GM12878 (cell line): ENCODE results near the gene CHMP1B. TPM values are rescaled to one million over a fixed set of nuclear protein-coding genes. Genes with fewer than 3 reads are reported as not detected.

ENCODE experiments used
- ATAC-seq: fragments of 200-7000 bp; cut with Tn5 transposase; 3 replicates; pipeline ENCODE4 v1.9.1; 2020; ENCODE audit warnings: mild to moderate bottlenecking, moderate library complexity
- BruUV-seq: library from RNA; stranded (reverse); fragments of 400-500 nt; replicated peaks from 2 replicates; lab custom pipeline; 2021; lab: Mats Ljungman, UMichigan
- CTCF ChIA-PET: fragments of 300-600 bp; sonication (Branson Sonifier 250); formaldehyde crosslinking; extraction: SDS; loops from one replicate; lab custom pipeline; 2021; ENCODE audit warnings: inconsistent platforms; lab: Yijun Ruan, JAX
- POLR2A ChIA-PET: fragments of 350-600 bp; formaldehyde crosslinking; extraction: SDS; loops from one replicate; lab custom pipeline; 2021; ENCODE audit warnings: inconsistent platforms; lab: Charles Lee
- RAD21 ChIA-PET: fragments of 300-600 bp; sonication (Branson Sonifier 250); formaldehyde crosslinking; loops from one replicate; lab custom pipeline; 2023; ENCODE audit warnings: antibody characterized with exemption; ENCODE audit not compliant: unreplicated experiment; lab: Charles Lee
- SMC1A ChIA-PET: fragments of 300-600 bp; sonication (Branson Sonifier 250); formaldehyde crosslinking; loops from one replicate; lab custom pipeline; 2023; ENCODE audit not compliant: unreplicated experiment, uncharacterized antibody; lab: Charles Lee
- DNase-seq: peaks from one replicate; pipeline ENCODE4 v3.0.0-alpha.2; 2011; ENCODE audit warnings: low read depth, low spot score
- FAIRE-seq: peaks from 3 replicates; lab custom pipeline; 2011; peaks lifted over from hg19 to GRCh38; lab: Jason Lieb, UNC
- H2AFZ ChIP-seq: 2 replicates; pipeline ENCODE4 v1.6.0; 2011; ENCODE audit warnings: low read depth, low read length, control low read depth; ENCODE audit not compliant: control insufficient read depth
- H3K27ac ChIP-seq: 2 replicates; pipeline ENCODE4 v1.5.1; 2011; ENCODE audit warnings: control low read depth; ENCODE audit not compliant: control insufficient read depth, insufficient read depth
- H3K27me3 ChIP-seq, 2 experiments: replicated peaks in 1 of 2; 2 replicates each; pipeline versions ENCODE4 v1.6.0 to v1.6.1; 2011; ENCODE audit warnings: low read length in 1 of 2; ENCODE audit not compliant: control insufficient read depth in 2 of 2, insufficient read depth in 2 of 2
- H3K36me3 ChIP-seq, 2 experiments: 2 replicates each; pipeline ENCODE4 v1.5.1; 2011; ENCODE audit warnings: low read length in 1 of 2; ENCODE audit not compliant: control insufficient read depth in 2 of 2, insufficient read depth in 2 of 2
- H3K4me1 ChIP-seq: 2 replicates; pipeline ENCODE4 v1.6.1; 2011; ENCODE audit warnings: mild to moderate bottlenecking, low read length, moderate library complexity, mixed read lengths; ENCODE audit not compliant: control insufficient read depth, insufficient read depth
- H3K4me2 ChIP-seq: 2 replicates; pipeline ENCODE4 v1.6.0; 2011; ENCODE audit warnings: control low read depth; ENCODE audit not compliant: control insufficient read depth, insufficient read depth
- H3K4me3 ChIP-seq: fragments of 200-600 bp; sonication (generic); 2 replicates; pipeline ENCODE4 v1.5.1; 2016
- H3K79me2 ChIP-seq: 2 replicates; pipeline ENCODE4 v1.6.0; 2011; ENCODE audit warnings: low read length; ENCODE audit not compliant: control insufficient read depth, insufficient read depth
- H3K9ac ChIP-seq: 2 replicates; pipeline ENCODE4 v1.8.0; 2011; ENCODE audit warnings: low read length, control low read depth, mixed read lengths; ENCODE audit not compliant: control insufficient read depth, insufficient read depth
- H3K9me3 ChIP-seq: replicated peaks from 3 replicates; pipeline ENCODE4 v1.5.1; 2011; ENCODE audit warnings: mild to moderate bottlenecking, low read length; ENCODE audit not compliant: control insufficient read depth, insufficient read depth
- H4K20me1 ChIP-seq: 2 replicates; pipeline ENCODE4 v1.6.0; 2011; ENCODE audit not compliant: control insufficient read depth, insufficient read depth
- BMI1 ChIP-seq: fragments of 450-650 bp; IDR thresholded peaks from 2 replicates; pipeline ENCODE4 v1.6.1; 2016; ENCODE audit warnings: mild to moderate bottlenecking, moderate library complexity, borderline replicate concordance
- DPF2 ChIP-seq: fragments of 450-650 bp; IDR thresholded peaks from 2 replicates; pipeline ENCODE4 v1.6.1; 2017; ENCODE audit warnings: mild to moderate bottlenecking
- EP300 ChIP-seq, 2 experiments: fragments of 150-350 bp in 1 of 2; IDR thresholded peaks; 2 replicates each; pipeline ENCODE4 v1.6.1; 2011 to 2012; ENCODE audit warnings: low read depth in 2 of 2, low read length in 2 of 2, borderline replicate concordance in 1 of 2, improper control_type of control experiment in 1 of 2, inconsistent platforms in 1 of 2; ENCODE audit not compliant: control insufficient read depth in 1 of 2
- FOS ChIP-seq: IDR thresholded peaks from 3 replicates; pipeline ENCODE4 v1.6.1; 2011; ENCODE audit warnings: borderline replicate concordance; ENCODE audit not compliant: insufficient read length; ENCODE audit errors: extremely low read depth
- HCFC1 ChIP-seq: fragments of 150-350 bp; IDR thresholded peaks from 2 replicates; pipeline ENCODE4 v1.6.1; 2014; ENCODE audit warnings: low read length
- MEF2B ChIP-seq: fragments of 450-650 bp; IDR thresholded peaks from 2 replicates; pipeline ENCODE4 v1.6.1; 2018; ENCODE audit warnings: mild to moderate bottlenecking, moderate library complexity; ENCODE audit not compliant: partially characterized antibody, poor library complexity, severe bottlenecking
- MTA2 ChIP-seq: fragments of 450-650 bp; IDR thresholded peaks from 2 replicates; pipeline ENCODE4 v1.6.1; 2016; ENCODE audit warnings: low read depth, mild to moderate bottlenecking, moderate library complexity
- NFIC ChIP-seq: IDR thresholded peaks from 2 replicates; pipeline ENCODE4 v1.6.1; 2012; ENCODE audit warnings: low read depth, mild to moderate bottlenecking, inconsistent platforms, low read length, moderate library complexity
- RCOR1 ChIP-seq: conservative IDR thresholded peaks from 2 replicates; pipeline ENCODE4 v1.6.1; 2012; ENCODE audit warnings: low read depth, low read length, improper control_type of control experiment
- SPI1 ChIP-seq: IDR thresholded peaks from 2 replicates; pipeline ENCODE4 v1.6.1; 2011; ENCODE audit warnings: low read depth, mild to moderate bottlenecking, low read length, moderate library complexity, borderline replicate concordance; ENCODE audit not compliant: insufficient read depth
- SUPT20H ChIP-seq: IDR thresholded peaks from 2 replicates; pipeline ENCODE4 v1.6.1; 2011; ENCODE audit warnings: low read depth, mild to moderate bottlenecking, low read length, moderate library complexity, borderline replicate concordance; ENCODE audit not compliant: control insufficient read depth
- TBL1XR1 ChIP-seq: IDR thresholded peaks from 2 replicates; pipeline ENCODE4 v1.6.1; 2012; ENCODE audit warnings: low read depth, low read length, improper control_type of control experiment
- WRNIP1 ChIP-seq: IDR thresholded peaks from 2 replicates; pipeline ENCODE4 v1.6.1; 2011; ENCODE audit warnings: low read depth, low read length, improper control_type of control experiment, borderline replicate concordance
- ZZZ3 ChIP-seq: IDR thresholded peaks from 2 replicates; pipeline ENCODE4 v1.6.1; 2011; ENCODE audit warnings: low read depth; ENCODE audit not compliant: control insufficient read depth, insufficient read length
- WGBS: methylation state at CpG from one replicate; pipeline ENCODE4 v1.1.6; 2016; ENCODE audit warnings: low lambda C conversion rate; ENCODE audit not compliant: insufficient replicate concordance, insufficient coverage; ENCODE audit errors: missing lambda C conversion rate; 5-methylcytosine and 5-hydroxymethylcytosine counted together
- in situ Hi-C: fragments of 300-500 bp; cut with MboI; formaldehyde crosslinking; loops from 9 replicates; pipeline ENCODE4 v1.14.3; 2018; ENCODE audit warnings: mixed read lengths
- intact Hi-C: fragments of 100-400 bp; cut with micrococcal nuclease; formaldehyde crosslinking; loops from one replicate; pipeline ENCODE4 v1.14.2; 2022; ENCODE audit not compliant: unreplicated experiment
- polyA plus RNA-seq, 11 experiments: library from polyadenylated mRNA; depleted of rRNA in 4 of 11; unstranded in 6 of 11; stranded (reverse) in 5 of 11; fragments of >200 nt; fragmentation: Nextera tagmentation in 4 of 11; fragmentation: Illumina TruSeq in 1 of 11; extraction: Ambion mirVana in 4 of 11; extraction: Trizol in 1 of 11; gene quantifications; 1 replicate in 1 of 11; 2 replicates in 10 of 11; pipeline versions ENCODE4 v1.2.1 to v1.2.3, GENCODE V29; 2011 to 2016; ENCODE audit warnings: inconsistent platforms in 2 of 11, missing spikeins in 2 of 11, low read depth in 1 of 11
- total RNA-seq, 4 experiments: library from RNA; depleted of rRNA in 3 of 4; stranded (reverse); fragments of >200 nt in 3 of 4; fragmentation: Illumina TruSeq in 1 of 4; extraction: Trizol in 1 of 4; gene quantifications; 2 replicates each; pipeline versions ENCODE4 v1.2.1 to v1.2.3, GENCODE V29; 2013 to 2021
- TF ChIP-seq, protein P1 (sequence below), 3 experiments: IDR thresholded peaks in 2 of 3; conservative IDR thresholded peaks in 1 of 3; 2 replicates each; pipeline ENCODE4 v1.5.1; 2011; ENCODE audit warnings: low read depth in 3 of 3, low read length in 3 of 3, mild to moderate bottlenecking in 3 of 3, control low read depth in 2 of 3, moderate library complexity in 2 of 3, inconsistent platforms in 1 of 3, mixed read lengths in 1 of 3; ENCODE audit not compliant: control insufficient read depth in 2 of 3, insufficient read depth in 1 of 3; ENCODE audit errors: extremely low read depth in 1 of 3
- TF ChIP-seq, protein P2 (sequence below): fragments of 450-650 bp; IDR thresholded peaks from 2 replicates; pipeline ENCODE4 v1.6.1; 2017; ENCODE audit warnings: mild to moderate bottlenecking, moderate library complexity

CHMP1B gene
- total and polyA plus RNA-seq, 10 of the 15 experiments (the other 5 are each of a cell fraction or from before 2014, with no cell fraction given) = 8.5 to 24.0 (median 18.6) TPM

DNA sequence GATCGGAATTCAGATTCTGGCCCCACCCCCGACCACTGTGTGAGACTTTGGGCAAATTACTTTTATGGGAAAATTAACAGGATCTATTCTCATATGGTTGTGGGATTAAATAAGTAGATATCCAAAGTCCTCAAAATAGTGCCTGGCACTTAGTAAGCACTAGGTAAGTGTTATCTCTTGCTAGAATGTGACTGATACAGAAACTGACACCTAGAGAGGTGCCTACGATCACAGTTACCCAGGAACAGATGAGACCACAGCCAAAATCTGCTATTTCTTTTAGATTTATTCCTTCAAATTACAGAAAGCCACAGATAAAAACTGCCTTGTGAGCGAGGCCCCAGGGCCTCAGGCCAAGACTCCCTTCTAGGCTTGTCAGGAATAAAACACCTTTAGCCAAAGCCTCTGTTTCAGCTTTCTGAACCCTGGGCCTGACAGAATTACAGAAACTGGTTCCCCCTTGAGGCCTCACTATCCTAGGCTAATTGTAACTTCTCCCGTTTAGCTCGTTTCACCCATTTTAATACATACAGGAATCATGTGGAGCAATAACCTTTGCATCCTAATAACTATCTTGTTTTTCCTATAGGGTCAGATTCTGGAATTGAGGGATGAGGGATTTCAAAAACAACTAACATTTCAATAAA lies 22.3 kb upstream of the CHMP1B start:
- no peak for FAIRE-seq
- RAD21 ChIA-PET = interaction anchor here (0.6 to 1.0 kb wide), 3 partner anchors 47 to 109 kb away, joined by 3 read pairs; no protein-coding TSS in a partner anchor
- ATAC-seq = peak; percentile 88
- no peaks in the 10 kb centered on the region for H3K79me2 ChIP-seq
- intact Hi-C loops = no loop called here
- no peak for DNase-seq
- no peak overlapping the region for H3K27ac ChIP-seq
- WGBS = 9% methylated on average over 6 of the region's 6 CpGs
- H3K4me3 ChIP-seq = no peak overlapping the region
- no peaks in the 10 kb centered on the region for H3K4me1 ChIP-seq
- in situ Hi-C loops = no loop called here
- H3K27me3 ChIP-seq = no peaks in the 10 kb centered on the region
- no peaks in the 10 kb centered on the region for H4K20me1 ChIP-seq
- POLR2A ChIA-PET = no interaction called here
- H3K9ac ChIP-seq = no peak overlapping the region
- H3K36me3 ChIP-seq = no peaks in the 10 kb centered on the region
- H3K4me2 ChIP-seq = no peak overlapping the region
- SMC1A ChIA-PET = interaction anchor here (0.9 to 1.6 kb wide), 3 partner anchors 9 to 19 kb away, joined by 3 to 4 read pairs (median 4); no protein-coding TSS in a partner anchor
- BruUV-seq = no TSS peak
- H3K9me3 ChIP-seq = no peaks in the 10 kb centered on the region
- H2AFZ ChIP-seq = peak overlapping the region; percentile 4; the same call in 1 of the 2 replicates
- CTCF ChIA-PET = interaction anchor here (0.6 to 1.2 kb wide), 5 partner anchors 10 to 109 kb away, joined by 3 read pairs; no protein-coding TSS in a partner anchor
- TF ChIP-seq TBL1XR1 (no peak), FOS (no peak), DPF2 (peak; percentile 68; the same call in 1 of the 2 replicates), BMI1 (0 out of 2 replicates have a peak, but pooled peaks have one; percentile 17), RCOR1 (no peak), WRNIP1 (no peak), SUPT20H (no peak), SPI1 (no peak), HCFC1 (no peak), EP300 (IDR thresholded peaks at IDR 0.05; ENCODE audit: borderline replicate concordance in 1 of 2, control insufficient read depth in 1 of 2, low read depth in 2 of 2, low read length in 2 of 2) (0 out of 4 replicates have a peak, but pooled peaks of 1 of the 2 experiments have one; percentile 22), MTA2 (peak; percentile 70), NFIC (no peak), MEF2B (peak; percentile 28), ZZZ3 (no peak)
- TF ChIP-seq, protein P1, sequence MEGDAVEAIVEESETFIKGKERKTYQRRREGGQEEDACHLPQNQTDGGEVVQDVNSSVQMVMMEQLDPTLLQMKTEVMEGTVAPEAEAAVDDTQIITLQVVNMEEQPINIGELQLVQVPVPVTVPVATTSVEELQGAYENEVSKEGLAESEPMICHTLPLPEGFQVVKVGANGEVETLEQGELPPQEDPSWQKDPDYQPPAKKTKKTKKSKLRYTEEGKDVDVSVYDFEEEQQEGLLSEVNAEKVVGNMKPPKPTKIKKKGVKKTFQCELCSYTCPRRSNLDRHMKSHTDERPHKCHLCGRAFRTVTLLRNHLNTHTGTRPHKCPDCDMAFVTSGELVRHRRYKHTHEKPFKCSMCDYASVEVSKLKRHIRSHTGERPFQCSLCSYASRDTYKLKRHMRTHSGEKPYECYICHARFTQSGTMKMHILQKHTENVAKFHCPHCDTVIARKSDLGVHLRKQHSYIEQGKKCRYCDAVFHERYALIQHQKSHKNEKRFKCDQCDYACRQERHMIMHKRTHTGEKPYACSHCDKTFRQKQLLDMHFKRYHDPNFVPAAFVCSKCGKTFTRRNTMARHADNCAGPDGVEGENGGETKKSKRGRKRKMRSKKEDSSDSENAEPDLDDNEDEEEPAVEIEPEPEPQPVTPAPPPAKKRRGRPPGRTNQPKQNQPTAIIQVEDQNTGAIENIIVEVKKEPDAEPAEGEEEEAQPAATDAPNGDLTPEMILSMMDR (IDR thresholded peaks at IDR 0.05 in 2 of 3, conservative IDR thresholded peaks at IDR 0.05 in 1 of 3; ENCODE audit: control insufficient read depth in 2 of 3, extremely low read depth in 1 of 3, insufficient read depth in 1 of 3, low read depth in 3 of 3, low read length in 3 of 3) = no peak
- TF ChIP-seq, protein P2, sequence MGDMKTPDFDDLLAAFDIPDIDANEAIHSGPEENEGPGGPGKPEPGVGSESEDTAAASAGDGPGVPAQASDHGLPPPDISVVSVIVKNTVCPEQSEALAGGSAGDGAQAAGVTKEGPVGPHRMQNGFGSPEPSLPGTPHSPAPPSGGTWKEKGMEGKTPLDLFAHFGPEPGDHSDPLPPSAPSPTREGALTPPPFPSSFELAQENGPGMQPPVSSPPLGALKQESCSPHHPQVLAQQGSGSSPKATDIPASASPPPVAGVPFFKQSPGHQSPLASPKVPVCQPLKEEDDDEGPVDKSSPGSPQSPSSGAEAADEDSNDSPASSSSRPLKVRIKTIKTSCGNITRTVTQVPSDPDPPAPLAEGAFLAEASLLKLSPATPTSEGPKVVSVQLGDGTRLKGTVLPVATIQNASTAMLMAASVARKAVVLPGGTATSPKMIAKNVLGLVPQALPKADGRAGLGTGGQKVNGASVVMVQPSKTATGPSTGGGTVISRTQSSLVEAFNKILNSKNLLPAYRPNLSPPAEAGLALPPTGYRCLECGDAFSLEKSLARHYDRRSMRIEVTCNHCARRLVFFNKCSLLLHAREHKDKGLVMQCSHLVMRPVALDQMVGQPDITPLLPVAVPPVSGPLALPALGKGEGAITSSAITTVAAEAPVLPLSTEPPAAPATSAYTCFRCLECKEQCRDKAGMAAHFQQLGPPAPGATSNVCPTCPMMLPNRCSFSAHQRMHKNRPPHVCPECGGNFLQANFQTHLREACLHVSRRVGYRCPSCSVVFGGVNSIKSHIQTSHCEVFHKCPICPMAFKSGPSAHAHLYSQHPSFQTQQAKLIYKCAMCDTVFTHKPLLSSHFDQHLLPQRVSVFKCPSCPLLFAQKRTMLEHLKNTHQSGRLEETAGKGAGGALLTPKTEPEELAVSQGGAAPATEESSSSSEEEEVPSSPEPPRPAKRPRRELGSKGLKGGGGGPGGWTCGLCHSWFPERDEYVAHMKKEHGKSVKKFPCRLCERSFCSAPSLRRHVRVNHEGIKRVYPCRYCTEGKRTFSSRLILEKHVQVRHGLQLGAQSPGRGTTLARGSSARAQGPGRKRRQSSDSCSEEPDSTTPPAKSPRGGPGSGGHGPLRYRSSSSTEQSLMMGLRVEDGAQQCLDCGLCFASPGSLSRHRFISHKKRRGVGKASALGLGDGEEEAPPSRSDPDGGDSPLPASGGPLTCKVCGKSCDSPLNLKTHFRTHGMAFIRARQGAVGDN = no peak
